Occipital lobe (tissue), 2 donors: ENCODE data around the gene CLECL1. TPM values are rescaled to one million over a fixed set of nuclear protein-coding genes. Genes with fewer than 3 reads are reported as not detected.
"Not testable (repeated sequence)": the region's sequence is repeated elsewhere in the genome, so short reads cannot be mapped to it uniquely, and the experiment has no call there.

Experiments used
- DNase-seq: peaks from one replicate; lab custom pipeline; 2025; lab: John Stamatoyannopoulos, UW
- total RNA-seq: library from RNA; depleted of rRNA; stranded (reverse); fragments of >200 nt; gene quantifications from one replicate; pipeline ENCODE4 v1.2.3, GENCODE V29; 2014

CLECL1 gene
- total RNA-seq, 1 donor from 2014 or later = not detected

DNA sequence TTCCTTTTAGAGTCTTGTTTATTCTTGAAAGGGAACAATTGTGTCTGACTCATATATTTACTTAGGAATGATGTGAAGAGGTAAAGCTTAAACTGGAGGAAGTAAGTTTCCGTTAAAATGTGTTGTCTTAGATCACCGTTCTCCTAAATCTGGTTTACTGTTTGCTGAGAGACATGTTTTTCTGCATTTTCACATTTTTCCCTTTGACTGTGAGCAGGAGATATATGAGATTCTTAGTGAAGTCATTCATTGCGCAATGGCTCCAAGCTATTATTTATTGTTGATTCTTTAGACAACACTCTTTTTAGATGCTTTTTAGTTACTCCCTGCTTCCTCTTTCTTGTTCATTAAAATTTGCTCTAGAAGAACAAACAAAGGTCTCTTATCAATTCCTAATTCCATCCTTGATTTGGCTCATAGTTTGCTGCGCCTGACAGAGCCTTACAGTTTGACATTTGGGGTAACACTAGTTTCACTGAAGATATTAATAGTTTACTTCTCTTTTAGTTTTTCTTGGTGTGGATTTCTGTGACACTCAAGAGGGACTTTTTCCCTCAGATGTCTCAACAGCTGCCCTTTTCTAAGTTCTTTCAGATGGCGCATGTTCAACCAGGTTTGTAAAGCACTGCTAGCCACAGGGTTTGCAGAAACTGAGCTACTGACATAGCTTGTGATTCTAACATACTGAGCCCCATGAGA, 11.4 kb downstream of the CLECL1 start:
- DNase-seq = no peak

- DNase-seq = no peak
Measured at GRCh38 chr12:9719790-9720189, 13.1 kb downstream of the CLECL1 start.

DNA sequence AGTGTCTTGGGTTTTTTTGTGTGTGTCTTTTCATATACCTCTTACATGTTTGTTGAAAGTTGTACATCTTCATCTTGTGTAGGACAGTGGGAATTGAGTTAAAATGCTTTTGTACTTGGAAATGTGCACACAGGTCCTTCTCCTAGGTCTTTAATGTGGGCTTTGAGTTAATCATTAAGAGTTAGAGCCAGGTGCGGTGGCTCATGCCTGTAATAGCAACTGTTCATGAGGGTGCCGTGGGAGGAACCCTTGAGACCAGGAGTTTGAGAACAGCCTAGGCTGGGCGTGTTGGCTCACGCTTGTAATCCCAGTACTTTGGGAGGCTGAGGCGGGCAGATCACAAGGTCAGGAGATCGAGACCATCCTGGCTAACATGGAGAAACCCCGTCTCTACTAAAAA, 13.9 kb downstream of the CLECL1 start:
- DNase-seq = no peak

DNA sequence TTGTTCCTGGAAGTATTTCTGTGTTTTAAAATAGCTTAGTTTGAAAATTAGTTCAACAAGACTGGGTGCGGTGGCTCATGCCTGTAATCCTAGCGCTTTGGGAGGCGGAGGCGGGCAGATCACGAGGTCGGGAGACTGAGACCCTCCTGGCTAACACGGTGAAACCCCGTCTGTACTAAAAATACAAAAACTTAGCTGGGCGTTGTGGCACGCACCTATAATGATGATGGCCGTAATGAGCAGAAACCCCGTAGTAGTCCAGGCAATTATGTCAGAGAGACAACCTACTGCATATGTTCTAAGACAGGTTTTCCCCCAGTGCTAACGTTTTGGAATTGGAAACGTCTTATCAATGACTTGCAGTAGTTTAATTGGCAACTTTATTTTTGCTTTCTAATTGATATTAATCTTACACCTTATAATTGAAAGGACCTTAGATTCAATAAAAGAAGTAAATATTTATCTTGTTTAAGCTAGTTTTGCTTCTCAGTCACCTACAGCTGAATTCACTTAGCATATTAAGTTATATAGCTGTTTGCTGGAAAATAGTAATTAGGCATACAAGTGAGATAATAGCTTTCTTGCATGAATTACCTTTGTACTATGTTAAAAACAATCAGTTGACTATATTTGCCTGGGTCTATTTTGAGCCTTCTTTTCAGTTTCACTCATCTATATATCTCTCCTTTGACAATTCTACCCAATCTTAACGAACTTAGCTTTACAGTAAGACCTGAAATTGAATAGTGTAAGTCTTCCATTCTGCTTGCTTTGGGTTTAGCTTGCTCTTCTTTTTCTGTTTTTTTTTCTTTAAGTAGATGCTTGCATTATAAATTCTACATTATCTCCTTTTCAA, 15.6 kb downstream of the CLECL1 start:
- DNase-seq = no peak

GRCh38 chr12:9713032-9713558, 19.8 kb downstream of the CLECL1 start:
- not testable (repeated sequence) for DNase-seq

DNA sequence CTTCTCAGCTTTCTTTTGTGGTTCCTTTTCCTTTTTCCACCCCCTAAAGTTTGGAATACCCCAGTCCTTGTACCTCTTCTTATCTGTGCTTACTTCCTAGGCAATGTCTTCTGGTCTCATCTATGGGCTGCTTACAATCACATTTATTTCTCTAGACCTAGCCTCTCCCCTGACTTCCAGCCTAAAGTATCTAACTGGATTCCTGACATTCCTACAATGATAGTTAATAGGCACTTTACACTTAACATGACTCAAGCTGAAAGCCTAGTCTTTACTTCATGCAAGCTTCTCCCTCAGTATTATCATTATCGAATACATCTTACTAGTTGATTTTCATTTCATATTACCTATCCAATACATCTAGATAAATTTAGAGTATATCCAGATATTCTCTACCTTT, 21.2 kb downstream of the CLECL1 start:
- DNase-seq = no peak

GRCh38 chr12:9710584-9711375, 22.1 kb downstream of the CLECL1 start:
- no peak for DNase-seq

GRCh38 chr12:9708853-9709252, 24.0 kb downstream of the CLECL1 start:
- DNase-seq = no peak

DNA sequence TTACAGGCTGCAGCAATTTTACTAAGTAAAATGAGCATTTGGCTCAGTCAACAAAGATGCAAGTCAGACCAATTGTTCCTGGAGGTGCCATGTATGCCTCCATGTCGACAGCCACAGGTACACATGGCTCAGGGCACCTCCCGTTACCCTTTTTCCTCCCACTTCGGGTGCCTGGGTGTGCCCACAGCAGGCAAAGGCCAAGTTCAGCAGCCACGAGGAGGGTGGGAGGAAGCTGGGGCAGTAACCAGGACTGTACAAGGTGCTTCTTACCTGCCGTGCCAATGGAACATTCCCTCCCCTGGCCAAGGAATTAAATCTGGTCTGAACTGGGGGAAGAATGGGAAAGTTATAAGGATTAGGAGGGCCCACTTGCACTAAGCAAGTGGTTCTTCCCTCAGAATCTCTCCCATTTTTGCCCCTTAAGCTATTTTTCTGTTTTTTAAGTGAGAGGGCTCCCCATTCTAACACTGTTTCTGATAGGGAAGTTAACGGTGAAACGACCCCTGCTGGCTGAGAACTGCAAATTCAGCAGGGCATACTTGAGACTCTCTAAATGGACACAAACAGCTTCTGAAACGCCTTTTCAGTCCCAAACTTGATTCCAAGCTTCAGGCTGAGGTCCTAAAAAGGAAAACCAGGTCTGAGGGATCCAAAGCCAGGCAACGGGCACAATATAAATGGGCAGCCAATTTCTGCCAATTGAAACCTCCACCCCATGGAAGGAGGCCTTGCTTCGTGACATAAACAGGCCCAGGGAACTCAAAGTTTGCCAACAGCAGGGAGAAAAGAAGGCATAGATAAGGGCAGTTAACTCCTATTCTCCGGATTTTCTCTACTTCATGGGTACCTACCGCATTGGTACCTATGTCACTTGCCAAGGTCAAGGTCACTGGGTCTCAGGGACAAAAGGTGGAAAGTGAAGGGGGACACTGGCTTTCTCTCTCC, 24.8 kb downstream of the CLECL1 start:
- no peak for DNase-seq

DNA sequence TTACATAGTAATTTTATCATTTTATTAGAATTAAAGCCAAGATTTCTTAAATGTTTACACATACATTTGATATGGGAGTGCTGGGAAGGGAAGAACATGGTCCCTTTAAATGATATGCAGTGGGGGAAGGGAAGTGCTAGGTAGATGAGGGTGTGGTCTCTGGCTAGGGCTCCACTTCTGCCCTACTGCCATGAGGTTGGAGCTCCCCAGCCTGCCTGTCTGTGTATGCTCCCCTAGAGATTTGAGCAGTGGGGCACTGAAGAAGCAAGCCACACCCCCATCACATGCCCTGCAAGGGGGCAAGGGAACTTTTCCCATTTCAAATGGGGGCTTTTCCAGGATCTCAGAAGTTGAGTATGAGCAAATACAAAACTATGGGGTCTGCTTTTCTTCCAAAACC, 25.5 kb downstream of the CLECL1 start:
- no peak for DNase-seq

DNA sequence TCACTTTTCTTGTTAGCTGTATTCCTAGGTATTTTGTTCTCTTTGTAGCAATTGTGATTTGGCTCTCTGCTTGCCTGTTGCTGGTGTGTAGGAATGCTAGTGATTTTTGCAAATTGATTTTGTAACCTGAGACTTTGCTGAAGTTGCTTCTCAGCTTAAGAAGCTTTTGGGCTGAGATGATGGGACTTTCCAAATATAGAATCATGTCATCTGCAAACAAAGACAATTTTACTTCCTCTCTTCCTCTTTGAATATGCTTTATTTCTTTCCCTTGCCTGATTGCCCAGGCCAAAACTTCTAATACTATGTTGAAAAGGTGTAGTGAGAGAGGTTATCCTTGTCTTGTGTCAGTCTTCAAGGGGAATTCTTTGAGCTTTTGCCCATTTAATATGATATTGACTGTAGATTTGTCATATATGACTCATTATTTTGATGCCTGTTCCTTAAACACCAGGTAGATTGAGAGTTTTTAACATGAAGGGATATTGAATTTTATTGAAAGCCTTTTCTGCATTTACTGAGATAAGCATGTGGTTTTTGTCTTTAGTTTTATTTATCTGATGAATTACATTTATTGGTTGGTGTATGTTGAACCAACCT, 26.7 kb downstream of the CLECL1 start:
- DNase-seq = no peak

DNA sequence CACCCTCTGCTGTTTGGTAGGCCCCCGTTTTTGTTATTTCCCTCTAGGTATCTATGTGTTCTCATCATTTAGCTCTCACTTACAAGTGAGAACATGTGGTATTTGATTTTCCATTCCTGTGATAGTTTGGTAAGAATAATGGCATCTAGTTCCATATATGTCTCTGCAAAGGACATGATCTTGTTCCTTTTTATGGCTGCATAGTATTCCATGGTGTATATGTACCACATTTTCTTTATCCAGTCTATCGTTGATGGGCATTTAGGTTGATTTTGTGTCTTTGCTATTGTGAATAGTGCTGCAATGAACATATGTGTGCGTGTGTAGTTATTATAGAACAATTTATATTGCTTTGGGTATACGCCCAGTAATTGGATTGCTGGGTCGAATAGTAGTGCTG, 28.3 kb downstream of the CLECL1 start:
- not testable (repeated sequence) for DNase-seq

DNA sequence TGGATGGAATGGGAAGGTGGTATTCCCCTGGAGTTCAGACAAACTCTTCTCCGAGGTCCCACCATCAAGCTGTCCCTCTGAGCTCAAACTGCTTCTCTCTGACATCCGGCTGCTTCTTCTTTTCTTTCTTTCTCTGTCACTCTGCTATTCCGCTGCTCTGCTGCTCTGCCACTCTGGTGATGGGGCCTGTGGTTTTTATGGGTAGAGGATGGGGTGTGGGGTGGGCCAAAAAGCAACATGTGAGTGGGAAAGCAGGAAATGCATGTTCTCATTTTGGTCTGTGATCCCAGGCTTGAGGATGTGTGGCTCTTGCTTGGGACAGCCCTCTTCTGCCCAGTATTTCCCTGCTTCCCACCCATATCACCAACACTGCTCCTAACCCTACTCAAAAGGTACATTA, 30.6 kb downstream of the CLECL1 start:
- DNase-seq = no peak

- no peak for DNase-seq
Measured at GRCh38 chr12:9701380-9702154, 31.3 kb downstream of the CLECL1 start.

GRCh38 chr12:9700606-9700956, 32.3 kb downstream of the CLECL1 start:
- DNase-seq = no peak

- DNase-seq = no peak
Measured at GRCh38 chr12:9699898-9700605, 32.8 kb downstream of the CLECL1 start.

GRCh38 chr12:9699269-9699897, 33.5 kb downstream of the CLECL1 start:
- DNase-seq = no peak

DNA sequence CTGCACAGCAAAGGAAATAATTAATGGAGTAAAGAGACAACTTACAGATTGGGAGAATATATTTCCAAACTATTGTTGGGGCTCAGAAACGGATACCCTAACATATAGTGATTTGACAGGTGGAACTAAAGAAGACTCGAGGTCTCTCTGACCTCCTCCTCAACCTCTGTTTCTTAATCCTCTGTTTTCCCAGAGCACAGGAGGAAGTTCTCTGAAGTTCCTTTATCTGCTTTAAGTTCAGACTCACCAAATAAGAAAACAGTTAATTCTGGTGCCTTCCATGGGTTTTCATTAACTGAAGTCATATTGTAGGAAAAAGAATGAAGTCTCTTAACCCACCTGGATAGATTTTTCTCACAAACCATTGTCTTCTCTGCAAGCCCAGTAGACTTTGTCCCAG, 34.2 kb downstream of the CLECL1 start:
- DNase-seq = no peak
